Measurements from ENCODE around the gene IGF1R.

DNA sequence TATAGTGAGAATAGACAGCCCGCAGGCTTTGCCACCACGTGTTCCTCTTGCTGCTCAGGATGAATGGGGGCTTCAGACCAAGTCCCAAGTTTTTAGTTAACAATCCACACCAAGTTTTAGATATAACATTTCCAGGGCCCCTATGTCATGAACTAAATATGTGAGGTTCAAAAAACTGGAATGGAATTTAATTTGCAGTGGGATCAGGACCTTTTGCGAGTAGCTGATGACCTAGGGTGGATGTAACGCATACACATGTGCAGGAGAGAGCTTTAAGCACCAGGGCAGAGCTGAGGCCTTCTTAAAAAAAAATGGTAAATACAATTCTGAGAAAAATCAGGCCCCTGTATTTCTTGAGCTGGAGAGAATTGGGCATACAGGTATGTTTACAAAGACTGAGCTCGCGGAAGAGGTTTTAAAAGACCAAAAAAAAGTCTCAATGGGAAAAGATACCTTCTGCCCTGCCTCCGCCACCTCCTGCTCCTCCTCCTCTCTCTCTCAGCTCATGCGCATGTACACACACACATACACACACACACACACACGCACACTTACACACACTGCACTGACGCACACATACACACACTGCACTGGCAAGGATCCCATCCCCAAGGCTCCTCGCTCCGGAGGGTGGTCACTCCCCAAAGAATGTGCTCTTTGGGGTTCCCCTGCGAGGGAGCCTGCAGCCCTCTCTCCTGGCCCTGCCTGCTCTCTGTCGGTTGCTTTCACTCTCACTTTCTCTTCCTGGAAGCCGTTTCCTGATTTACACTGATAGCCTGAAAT, 48.2 kb upstream of the IGF1R start:
- TF ChIP-seq, protein P1, sequence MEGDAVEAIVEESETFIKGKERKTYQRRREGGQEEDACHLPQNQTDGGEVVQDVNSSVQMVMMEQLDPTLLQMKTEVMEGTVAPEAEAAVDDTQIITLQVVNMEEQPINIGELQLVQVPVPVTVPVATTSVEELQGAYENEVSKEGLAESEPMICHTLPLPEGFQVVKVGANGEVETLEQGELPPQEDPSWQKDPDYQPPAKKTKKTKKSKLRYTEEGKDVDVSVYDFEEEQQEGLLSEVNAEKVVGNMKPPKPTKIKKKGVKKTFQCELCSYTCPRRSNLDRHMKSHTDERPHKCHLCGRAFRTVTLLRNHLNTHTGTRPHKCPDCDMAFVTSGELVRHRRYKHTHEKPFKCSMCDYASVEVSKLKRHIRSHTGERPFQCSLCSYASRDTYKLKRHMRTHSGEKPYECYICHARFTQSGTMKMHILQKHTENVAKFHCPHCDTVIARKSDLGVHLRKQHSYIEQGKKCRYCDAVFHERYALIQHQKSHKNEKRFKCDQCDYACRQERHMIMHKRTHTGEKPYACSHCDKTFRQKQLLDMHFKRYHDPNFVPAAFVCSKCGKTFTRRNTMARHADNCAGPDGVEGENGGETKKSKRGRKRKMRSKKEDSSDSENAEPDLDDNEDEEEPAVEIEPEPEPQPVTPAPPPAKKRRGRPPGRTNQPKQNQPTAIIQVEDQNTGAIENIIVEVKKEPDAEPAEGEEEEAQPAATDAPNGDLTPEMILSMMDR (IDR thresholded peaks at IDR 0.05): no peak
- no peak for TF ChIP-seq POLR2A (IDR thresholded peaks at IDR 0.05)
- no peak for TF ChIP-seq POLR2AphosphoS5 (IDR thresholded peaks at IDR 0.05)

Data from transverse colon (tissue), 4 donors.